A673 (cell line): ENCODE data around the gene CPXM1.

Experiments
- CTCF ChIP-seq: fragments of 300-800, 200-600 bp; sonication (generic); conservative IDR thresholded peaks from 2 replicates; pipeline ENCODE4 v1.5.1; 2017; ENCODE audit warnings: low read depth, mild to moderate bottlenecking, antibody characterized with exemption, low read length, moderate library complexity, mixed read lengths
- EZH2 ChIP-seq: fragments of 200-600 bp; sonication (generic); IDR thresholded peaks from 2 replicates; pipeline ENCODE4 v1.6.1; 2017; ENCODE audit warnings: borderline replicate concordance, low read depth, mild to moderate bottlenecking, mixed read lengths, antibody characterized with exemption, low read length; ENCODE audit not compliant: poor library complexity, severe bottlenecking

GRCh38 chr20:2826655-2827054 is 26.2 kb upstream of the CPXM1 start:
- TF ChIP-seq CTCF (no peak), EZH2 (no peak)
